ENCODE results near the gene RRM1.
"Not testable (repeated sequence)": the region's sequence is repeated elsewhere in the genome, so short reads cannot be mapped to it uniquely, and the experiment has no call there.

DNA sequence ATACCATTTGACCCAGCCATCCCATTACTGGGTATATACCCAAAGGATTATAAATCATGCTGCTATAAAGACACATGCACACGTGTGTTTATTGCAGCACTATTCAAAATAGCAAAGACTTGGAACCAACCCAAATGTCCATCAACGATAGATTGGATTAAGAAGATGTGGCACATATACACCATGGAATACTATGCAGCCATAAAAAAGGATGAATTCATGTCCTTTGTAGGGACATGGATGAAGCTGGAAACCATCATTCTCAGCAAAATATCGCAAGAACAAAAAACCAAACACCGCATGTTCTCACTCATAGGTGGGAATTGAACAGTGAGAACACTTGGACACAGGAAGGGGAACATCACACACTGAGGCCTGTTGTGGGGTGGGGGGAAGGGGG lies 41.4 kb upstream of the RRM1 start:
- TF ChIP-seq, protein P1, sequence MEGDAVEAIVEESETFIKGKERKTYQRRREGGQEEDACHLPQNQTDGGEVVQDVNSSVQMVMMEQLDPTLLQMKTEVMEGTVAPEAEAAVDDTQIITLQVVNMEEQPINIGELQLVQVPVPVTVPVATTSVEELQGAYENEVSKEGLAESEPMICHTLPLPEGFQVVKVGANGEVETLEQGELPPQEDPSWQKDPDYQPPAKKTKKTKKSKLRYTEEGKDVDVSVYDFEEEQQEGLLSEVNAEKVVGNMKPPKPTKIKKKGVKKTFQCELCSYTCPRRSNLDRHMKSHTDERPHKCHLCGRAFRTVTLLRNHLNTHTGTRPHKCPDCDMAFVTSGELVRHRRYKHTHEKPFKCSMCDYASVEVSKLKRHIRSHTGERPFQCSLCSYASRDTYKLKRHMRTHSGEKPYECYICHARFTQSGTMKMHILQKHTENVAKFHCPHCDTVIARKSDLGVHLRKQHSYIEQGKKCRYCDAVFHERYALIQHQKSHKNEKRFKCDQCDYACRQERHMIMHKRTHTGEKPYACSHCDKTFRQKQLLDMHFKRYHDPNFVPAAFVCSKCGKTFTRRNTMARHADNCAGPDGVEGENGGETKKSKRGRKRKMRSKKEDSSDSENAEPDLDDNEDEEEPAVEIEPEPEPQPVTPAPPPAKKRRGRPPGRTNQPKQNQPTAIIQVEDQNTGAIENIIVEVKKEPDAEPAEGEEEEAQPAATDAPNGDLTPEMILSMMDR (conservative IDR thresholded peaks at IDR 0.05), result not testable (repeated sequence)
- not testable (repeated sequence) for TF ChIP-seq EZH2 (IDR thresholded peaks at IDR 0.05; ENCODE audit: low read depth)
